GM19240 (cell line): ENCODE data around the gene PRKCQ.

Experiments used
- DNase-seq: peaks from one replicate; pipeline ENCODE4 v3.0.0; 2011; ENCODE audit warnings: low spot score; ENCODE audit not compliant: insufficient read length

Gene PRKCQ

GRCh38 chr10:6525599-6526165, 54.4 kb downstream of the PRKCQ start:
- DNase-seq, result no peak

- DNase-seq, result no peak
Measured at GRCh38 chr10:6522230-6522629, 57.8 kb downstream of the PRKCQ start.

- no peak for DNase-seq
Measured at GRCh38 chr10:6520138-6520537, 59.9 kb downstream of the PRKCQ start.

- no peak for DNase-seq
Measured at GRCh38 chr10:6518791-6519429, 61.2 kb downstream of the PRKCQ start.

- no peak for DNase-seq
Measured at GRCh38 chr10:6516929-6517284, 63.2 kb downstream of the PRKCQ start.

- DNase-seq, result no peak
Measured at GRCh38 chr10:6516281-6516928, 63.7 kb downstream of the PRKCQ start.

GRCh38 chr10:6514844-6515780, 65.0 kb downstream of the PRKCQ start:
- no peak for DNase-seq

GRCh38 chr10:6514180-6514579, 65.9 kb downstream of the PRKCQ start:
- DNase-seq, result no peak

- DNase-seq, result no peak
Measured at GRCh38 chr10:6513476-6513875, 66.6 kb downstream of the PRKCQ start.

GRCh38 chr10:6512182-6512581, 67.9 kb downstream of the PRKCQ start:
- no peak for DNase-seq

- DNase-seq, result no peak
Measured at GRCh38 chr10:6511347-6511746, 68.7 kb downstream of the PRKCQ start.

- peak; percentile 8 for DNase-seq
Measured at GRCh38 chr10:6507311-6507710, 72.8 kb downstream of the PRKCQ start.

GRCh38 chr10:6505300-6505699, 74.8 kb downstream of the PRKCQ start:
- no peak for DNase-seq

- DNase-seq, result no peak
Measured at GRCh38 chr10:6504296-6504695, 75.8 kb downstream of the PRKCQ start.

- no peak for DNase-seq
Measured at GRCh38 chr10:6503171-6503570, 76.9 kb downstream of the PRKCQ start.

- DNase-seq, result no peak
Measured at GRCh38 chr10:6501931-6502330, 78.1 kb downstream of the PRKCQ start.

- DNase-seq, result no peak
Measured at GRCh38 chr10:6499974-6500373, 80.1 kb downstream of the PRKCQ start.

GRCh38 chr10:6498771-6499170, 81.3 kb downstream of the PRKCQ start:
- DNase-seq, result no peak

- no peak for DNase-seq
Measured at GRCh38 chr10:6497620-6498019, 82.5 kb downstream of the PRKCQ start.

GRCh38 chr10:6494936-6495592, 85.0 kb downstream of the PRKCQ start:
- DNase-seq, result no peak

- DNase-seq, result no peak
Measured at GRCh38 chr10:6494442-6494819, 85.6 kb downstream of the PRKCQ start.
